ENCODE results near the gene BAIAP2. TPM values are rescaled to one million over a fixed set of nuclear protein-coding genes. Genes with fewer than 3 reads are reported as not detected.

The BAIAP2 gene
- total and polyA plus RNA-seq, 8 donors = 21.1 to 263 (median 56.3) TPM

- peaks cover 6 to 40% (median 35%) of the 10 kb centered on the region in 3 donors for H3K27me3 ChIP-seq
- 66 to 76% (median 70%) methylated on average over 10 of the region's 10 CpGs for whole genome bisulfite sequencing, 5 donors
- DNase-seq = no peak
These were observed 28.1 kb upstream of the BAIAP2 start for GRCh38 chr17:81006891-81007290.

GRCh38 chr17:81008140-81008539, 26.8 kb upstream of the BAIAP2 start:
- no peak overlapping the region for H3K27ac ChIP-seq
- no peak for DNase-seq
- 80 to 87% (median 81%) methylated on average over 11 of the region's 11 CpGs for WGBS, 5 donors
- no peak overlapping the region for H3K4me3 ChIP-seq
- intact Hi-C loops (cut with DNase I; ENCODE audit: low total_unique reads) = no loop called here
- peaks cover 13 to 18% (median 15%) of the 10 kb centered on the region in 4 donors for H3K4me1 ChIP-seq
- TF ChIP-seq CTCF (IDR thresholded peaks at IDR 0.05) (no peak), POLR2AphosphoS5 (IDR thresholded peaks at IDR 0.05) (no peak), POLR2A (IDR thresholded peaks at IDR 0.05) (no peak), EP300 (IDR thresholded peaks at IDR 0.05) (no peak)
- peaks cover 6 to 31% (median 29%) of the 10 kb centered on the region in 3 donors for H3K27me3 ChIP-seq
- no peaks in the 10 kb centered on the region for H3K36me3 ChIP-seq
- H3K9me3 ChIP-seq = peaks cover 0 to 14% (median 5%) of the 10 kb centered on the region in 4 donors

More at GRCh38 chr17:81006891-81007290, 28.1 kb upstream of the BAIAP2 start:
- Histone ChIP-seq H3K27ac (no peak overlapping the region), H3K36me3 (no peaks in the 10 kb centered on the region), H3K9me3 (peaks cover 0 to 13% (median 5%) of the 10 kb centered on the region in 4 donors), H3K4me1 (peaks cover 13 to 30% (median 23%) of the 10 kb centered on the region in 4 donors), H3K4me3 (no peak overlapping the region)
- intact Hi-C loops (cut with DNase I; ENCODE audit: low total_unique reads) = no loop called here
- no peak for TF ChIP-seq POLR2A (IDR thresholded peaks at IDR 0.05)
- no peak for TF ChIP-seq EP300 (IDR thresholded peaks at IDR 0.05)
- TF ChIP-seq POLR2AphosphoS5 (IDR thresholded peaks at IDR 0.05) = no peak
- TF ChIP-seq CTCF (IDR thresholded peaks at IDR 0.05) = no peak

- H3K27me3 ChIP-seq = peaks cover 5 to 21% (median 19%) of the 10 kb centered on the region in 3 donors
- no peak for DNase-seq
- TF ChIP-seq POLR2A (IDR thresholded peaks at IDR 0.05) (no peak), POLR2AphosphoS5 (IDR thresholded peaks at IDR 0.05) (no peak), CTCF (IDR thresholded peaks at IDR 0.05) (no peak), EP300 (IDR thresholded peaks at IDR 0.05) (no peak)
- peaks cover 0 to 14% (median 5%) of the 10 kb centered on the region in 4 donors for H3K9me3 ChIP-seq
- no peaks in the 10 kb centered on the region for H3K36me3 ChIP-seq
- no peak overlapping the region for H3K4me3 ChIP-seq
- peaks cover 5 to 8% (median 6%) of the 10 kb centered on the region in 4 donors for H3K4me1 ChIP-seq
- intact Hi-C loops (cut with DNase I; ENCODE audit: low total_unique reads) = no loop called here
- WGBS, 5 donors = 81 to 88% (median 87%) methylated on average over 14 of the region's 14 CpGs
- no peak overlapping the region for H3K27ac ChIP-seq
These were observed 25.8 kb upstream of the BAIAP2 start for GRCh38 chr17:81009136-81009535.

- no peaks in the 10 kb centered on the region for H3K36me3 ChIP-seq
- no peak for TF ChIP-seq POLR2A (IDR thresholded peaks at IDR 0.05)
- TF ChIP-seq POLR2AphosphoS5 (IDR thresholded peaks at IDR 0.05) = no peak
- TF ChIP-seq EP300 (IDR thresholded peaks at IDR 0.05) = no peak
- TF ChIP-seq CTCF (IDR thresholded peaks at IDR 0.05) = no peak
- peaks cover 0 to 3% (median 2%) of the 10 kb centered on the region in 3 donors for H3K27me3 ChIP-seq
- whole genome bisulfite sequencing, 5 donors = 48 to 72% (median 60%) methylated on average over 2 of the region's 2 CpGs
- no peaks in the 10 kb centered on the region for H3K4me1 ChIP-seq
- peaks cover 0 to 14% (median 5%) of the 10 kb centered on the region in 4 donors for H3K9me3 ChIP-seq
- no peak overlapping the region for H3K27ac ChIP-seq
- DNase-seq = no peak
- intact Hi-C loops (cut with DNase I; ENCODE audit: low total_unique reads) = no loop called here
- no peak overlapping the region for H3K4me3 ChIP-seq
These were observed 24.0 kb upstream of the BAIAP2 start for GRCh38 chr17:81010935-81011334.
